ENCODE data around the gene NOC3L. TPM values are rescaled to one million over a fixed set of nuclear protein-coding genes. Genes with fewer than 3 reads are reported as not detected.
"Not testable (repeated sequence)": the region's sequence is repeated elsewhere in the genome, so short reads cannot be mapped to it uniquely, and the experiment has no call there.

The NOC3L gene
- polyA plus RNA-seq, 3 donors, result 2.4 to 3.0 (median 2.7) TPM

- Mint-ChIP-seq H3K4me3 (no peak overlapping the region), H3K36me3 (no peaks in the 10 kb centered on the region), H3K9me3 (peaks cover 7 to 16% (median 11%) of the 10 kb centered on the region in 7 donors), H3K4me1 (peaks cover 5% of the 10 kb centered on the region), H3K27me3 (ENCODE audit: low read depth in 3 of 3) (peaks cover 38 to 48% (median 47%) of the 10 kb centered on the region in 3 donors), H3K27ac (no peak overlapping the region)
- H3K4me3 ChIP-seq (replicated peaks in 1 of 3; ENCODE audit: low read depth in 2 of 3, low read length in 3 of 3), result no peak overlapping the region
- peaks cover 4% of the 10 kb centered on the region for H3K79me2 ChIP-seq (ENCODE audit: insufficient read depth, low read length)
- H2AFZ ChIP-seq (ENCODE audit: insufficient read depth, low read depth, low read length, poor library complexity, severe bottlenecking), result no peak overlapping the region
- no peak overlapping the region for H3K27ac ChIP-seq (ENCODE audit: low read depth in 1 of 2, low read length in 2 of 2)
- H3K27me3 ChIP-seq (ENCODE audit: control insufficient read depth in 2 of 2, insufficient read depth in 2 of 2, low read length in 2 of 2), result peaks cover 0 to 18% of the 10 kb centered on the region in 2 donors
- DNase-seq, result no peak
- no peak overlapping the region for H3K4me2 ChIP-seq (replicated peaks; ENCODE audit: extremely low read depth, low read length, poor library complexity, severe bottlenecking)
- H3K9me3 ChIP-seq (replicated peaks in 1 of 2; ENCODE audit: control insufficient read depth in 1 of 2, insufficient read depth in 1 of 2, low read length in 2 of 2), result no peaks in the 10 kb centered on the region
- intact Hi-C loops (cut with micrococcal nuclease), result no loop called here
- no peaks in the 10 kb centered on the region for H3K36me3 ChIP-seq (replicated peaks in 1 of 2; ENCODE audit: control insufficient read depth in 1 of 2, insufficient read depth in 2 of 2, low read length in 2 of 2)
- no peak overlapping the region for H3K9ac ChIP-seq (ENCODE audit: insufficient read depth, low read length, poor library complexity, severe bottlenecking)
- no peaks in the 10 kb centered on the region for H4K20me1 ChIP-seq (ENCODE audit: insufficient read depth, low read length)
- no peak for TF ChIP-seq CTCF (IDR thresholded peaks at IDR 0.05)
- 96% methylated on average over 4 of the region's 12 CpGs for WGBS (ENCODE audit: insufficient coverage)
- peaks cover 5 to 8% of the 10 kb centered on the region in 2 donors for H3K4me1 ChIP-seq (ENCODE audit: control insufficient read depth in 1 of 2, insufficient read depth in 2 of 2, low read length in 2 of 2)
Observed at GRCh38 chr10:94397549-94398370, 35.0 kb upstream of the NOC3L start.

DNA sequence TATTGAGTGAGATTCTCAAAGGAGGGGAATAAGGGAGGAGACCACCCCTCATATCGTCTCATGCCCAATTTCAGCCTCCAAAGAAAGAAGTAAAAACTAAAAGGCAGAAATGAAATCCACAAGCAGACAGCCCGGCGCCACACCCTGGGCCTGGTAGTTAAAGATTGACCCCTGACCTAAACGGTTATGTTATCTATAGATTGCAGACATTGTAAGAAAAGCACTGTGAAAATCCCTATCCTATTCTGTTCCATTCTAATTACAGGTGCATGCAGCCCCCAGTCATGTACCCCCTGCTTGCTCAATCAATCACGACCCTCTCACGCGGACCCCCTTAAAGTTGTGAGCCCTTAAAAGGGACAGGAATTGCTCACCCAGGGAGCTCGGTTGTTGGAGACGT is 29.4 kb upstream of the NOC3L start:
- H3K36me3 ChIP-seq (replicated peaks in 1 of 2; ENCODE audit: control insufficient read depth in 1 of 2, insufficient read depth in 2 of 2, low read length in 2 of 2); intact Hi-C loops (cut with micrococcal nuclease); H3K27ac ChIP-seq (ENCODE audit: low read depth in 1 of 2, low read length in 2 of 2); H3K9me3 ChIP-seq (replicated peaks in 1 of 2; ENCODE audit: control insufficient read depth in 1 of 2, insufficient read depth in 1 of 2, low read length in 2 of 2); H3K4me1 ChIP-seq (ENCODE audit: control insufficient read depth in 1 of 2, insufficient read depth in 2 of 2, low read length in 2 of 2); H3K36me3 Mint-ChIP-seq; H3K4me3 Mint-ChIP-seq; H3K27me3 ChIP-seq (ENCODE audit: control insufficient read depth in 2 of 2, insufficient read depth in 2 of 2, low read length in 2 of 2); H3K4me1 Mint-ChIP-seq; H3K79me2 ChIP-seq (ENCODE audit: insufficient read depth, low read length); H4K20me1 ChIP-seq (ENCODE audit: insufficient read depth, low read length); H3K27ac Mint-ChIP-seq; H3K4me2 ChIP-seq (replicated peaks; ENCODE audit: extremely low read depth, low read length, poor library complexity, severe bottlenecking); H3K9me3 Mint-ChIP-seq; DNase-seq; H3K9ac ChIP-seq (ENCODE audit: insufficient read depth, low read length, poor library complexity, severe bottlenecking); H2AFZ ChIP-seq (ENCODE audit: insufficient read depth, low read depth, low read length, poor library complexity, severe bottlenecking); H3K4me3 ChIP-seq (replicated peaks in 1 of 3; ENCODE audit: low read depth in 2 of 3, low read length in 3 of 3): not testable (repeated sequence)
- no CpG with 5 or more reads among the region's 9 CpGs for WGBS (ENCODE audit: insufficient coverage)
- peaks cover 8 to 17% (median 11%) of the 10 kb centered on the region in 3 donors for H3K27me3 Mint-ChIP-seq (ENCODE audit: low read depth in 3 of 3)

DNA sequence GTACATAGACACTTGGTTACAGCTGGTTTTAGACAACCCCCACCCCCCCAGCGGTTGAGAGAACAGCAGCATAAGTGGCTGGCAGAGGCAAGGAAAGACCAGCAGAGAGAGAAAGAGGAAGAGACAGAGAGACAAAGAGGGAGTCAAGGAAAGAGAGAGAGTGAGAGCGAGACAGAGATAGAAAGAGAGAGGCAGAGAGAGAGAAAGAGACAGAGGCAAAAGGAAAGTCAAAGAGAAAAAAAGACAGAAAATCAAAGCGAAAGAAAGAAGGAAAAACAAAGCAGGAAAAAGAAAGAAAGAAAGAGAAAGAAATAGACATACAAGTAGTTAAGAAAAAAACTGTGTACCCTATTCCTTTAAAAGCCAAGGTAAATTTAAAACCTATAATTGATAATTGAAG is 23.0 kb upstream of the NOC3L start:
- H3K4me3 ChIP-seq (replicated peaks in 1 of 3; ENCODE audit: low read depth in 2 of 3, low read length in 3 of 3); H3K79me2 ChIP-seq (ENCODE audit: insufficient read depth, low read length); H3K9me3 Mint-ChIP-seq; DNase-seq; H3K4me3 Mint-ChIP-seq; H4K20me1 ChIP-seq (ENCODE audit: insufficient read depth, low read length); H3K9ac ChIP-seq (ENCODE audit: insufficient read depth, low read length, poor library complexity, severe bottlenecking); H3K4me2 ChIP-seq (replicated peaks; ENCODE audit: extremely low read depth, low read length, poor library complexity, severe bottlenecking); H2AFZ ChIP-seq (ENCODE audit: insufficient read depth, low read depth, low read length, poor library complexity, severe bottlenecking); H3K9me3 ChIP-seq (replicated peaks in 1 of 2; ENCODE audit: control insufficient read depth in 1 of 2, insufficient read depth in 1 of 2, low read length in 2 of 2); H3K36me3 ChIP-seq (replicated peaks in 1 of 2; ENCODE audit: control insufficient read depth in 1 of 2, insufficient read depth in 2 of 2, low read length in 2 of 2); H3K27me3 Mint-ChIP-seq (ENCODE audit: low read depth in 3 of 3); H3K36me3 Mint-ChIP-seq; intact Hi-C loops (cut with micrococcal nuclease); H3K27ac Mint-ChIP-seq; H3K27me3 ChIP-seq (ENCODE audit: control insufficient read depth in 2 of 2, insufficient read depth in 2 of 2, low read length in 2 of 2); H3K27ac ChIP-seq (ENCODE audit: low read depth in 1 of 2, low read length in 2 of 2): not testable (repeated sequence)
- peaks cover 23% of the 10 kb centered on the region for H3K4me1 Mint-ChIP-seq
- H3K4me1 ChIP-seq (ENCODE audit: control insufficient read depth in 1 of 2, insufficient read depth in 2 of 2, low read length in 2 of 2), result peaks cover 8 to 14% of the 10 kb centered on the region in 2 donors
- WGBS (ENCODE audit: insufficient coverage), result 100% methylated on average over 1 of the region's 3 CpGs

Measured in CD14-positive monocyte (primary cell).